ENCODE data around the gene RALGAPA2. TPM values are rescaled to one million over a fixed set of nuclear protein-coding genes. Genes with fewer than 3 reads are reported as not detected.

Gene RALGAPA2
- total RNA-seq, 4 donors from 2014 or later, result 13.3 to 29.8 (median 23.6) TPM

DNA sequence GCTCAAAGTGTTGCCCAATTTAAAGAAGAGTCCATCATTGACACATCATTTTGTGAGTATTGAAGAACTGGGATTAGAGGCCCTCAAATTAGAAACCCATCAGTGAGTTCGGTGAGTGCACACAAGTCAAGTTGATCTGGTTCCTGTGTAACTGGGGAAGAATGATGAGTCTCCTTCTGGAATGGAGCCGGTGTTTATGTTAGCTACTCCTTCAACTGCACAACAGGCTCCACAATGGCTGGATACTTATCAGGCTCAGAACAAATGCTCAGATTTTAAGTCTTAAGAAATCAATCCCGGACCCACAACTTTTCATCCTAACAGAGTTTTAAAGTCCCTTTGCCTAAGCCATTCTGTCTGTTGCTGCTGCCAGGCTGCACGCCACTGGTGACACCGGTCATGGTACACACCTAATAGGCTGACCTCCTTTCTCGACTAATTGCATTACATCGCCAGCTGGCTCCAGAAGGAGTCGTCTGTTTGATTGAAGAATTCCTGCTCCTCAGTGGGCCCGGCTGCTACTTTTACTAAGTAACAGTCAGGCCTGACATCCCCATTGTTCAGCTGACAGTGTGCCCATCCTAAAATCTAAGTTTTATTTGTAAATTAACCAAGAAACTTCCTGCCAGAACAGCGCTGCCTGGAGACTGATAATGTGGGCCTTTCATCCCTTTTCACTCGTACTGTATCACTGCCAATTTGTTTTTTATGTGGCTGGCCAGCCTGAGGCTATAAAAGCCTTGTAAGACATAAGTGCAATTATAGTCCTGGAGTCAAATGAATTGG lies 214.2 kb downstream of the RALGAPA2 start:
- Histone ChIP-seq H3K36me3 (peaks cover 0 to 95% (median 16%) of the 10 kb centered on the region in 3 donors), H3K9me3 (no peaks in the 10 kb centered on the region), H3K4me1 (peaks cover 0 to 8% (median 0%) of the 10 kb centered on the region in 3 donors), H3K27ac (no peak overlapping the region), H3K27me3 (no peaks in the 10 kb centered on the region), H3K4me3 (no peak overlapping the region)
- intact Hi-C loops (cut with DNase I), result no loop called here
- no peak for DNase-seq
- TF ChIP-seq POLR2A (IDR thresholded peaks at IDR 0.05), result no peak
- TF ChIP-seq, protein P1, sequence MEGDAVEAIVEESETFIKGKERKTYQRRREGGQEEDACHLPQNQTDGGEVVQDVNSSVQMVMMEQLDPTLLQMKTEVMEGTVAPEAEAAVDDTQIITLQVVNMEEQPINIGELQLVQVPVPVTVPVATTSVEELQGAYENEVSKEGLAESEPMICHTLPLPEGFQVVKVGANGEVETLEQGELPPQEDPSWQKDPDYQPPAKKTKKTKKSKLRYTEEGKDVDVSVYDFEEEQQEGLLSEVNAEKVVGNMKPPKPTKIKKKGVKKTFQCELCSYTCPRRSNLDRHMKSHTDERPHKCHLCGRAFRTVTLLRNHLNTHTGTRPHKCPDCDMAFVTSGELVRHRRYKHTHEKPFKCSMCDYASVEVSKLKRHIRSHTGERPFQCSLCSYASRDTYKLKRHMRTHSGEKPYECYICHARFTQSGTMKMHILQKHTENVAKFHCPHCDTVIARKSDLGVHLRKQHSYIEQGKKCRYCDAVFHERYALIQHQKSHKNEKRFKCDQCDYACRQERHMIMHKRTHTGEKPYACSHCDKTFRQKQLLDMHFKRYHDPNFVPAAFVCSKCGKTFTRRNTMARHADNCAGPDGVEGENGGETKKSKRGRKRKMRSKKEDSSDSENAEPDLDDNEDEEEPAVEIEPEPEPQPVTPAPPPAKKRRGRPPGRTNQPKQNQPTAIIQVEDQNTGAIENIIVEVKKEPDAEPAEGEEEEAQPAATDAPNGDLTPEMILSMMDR (IDR thresholded peaks at IDR 0.05), result no peak
- WGBS, 2 donors, result 46 to 61% methylated on average over 11 of the region's 11 CpGs

DNA sequence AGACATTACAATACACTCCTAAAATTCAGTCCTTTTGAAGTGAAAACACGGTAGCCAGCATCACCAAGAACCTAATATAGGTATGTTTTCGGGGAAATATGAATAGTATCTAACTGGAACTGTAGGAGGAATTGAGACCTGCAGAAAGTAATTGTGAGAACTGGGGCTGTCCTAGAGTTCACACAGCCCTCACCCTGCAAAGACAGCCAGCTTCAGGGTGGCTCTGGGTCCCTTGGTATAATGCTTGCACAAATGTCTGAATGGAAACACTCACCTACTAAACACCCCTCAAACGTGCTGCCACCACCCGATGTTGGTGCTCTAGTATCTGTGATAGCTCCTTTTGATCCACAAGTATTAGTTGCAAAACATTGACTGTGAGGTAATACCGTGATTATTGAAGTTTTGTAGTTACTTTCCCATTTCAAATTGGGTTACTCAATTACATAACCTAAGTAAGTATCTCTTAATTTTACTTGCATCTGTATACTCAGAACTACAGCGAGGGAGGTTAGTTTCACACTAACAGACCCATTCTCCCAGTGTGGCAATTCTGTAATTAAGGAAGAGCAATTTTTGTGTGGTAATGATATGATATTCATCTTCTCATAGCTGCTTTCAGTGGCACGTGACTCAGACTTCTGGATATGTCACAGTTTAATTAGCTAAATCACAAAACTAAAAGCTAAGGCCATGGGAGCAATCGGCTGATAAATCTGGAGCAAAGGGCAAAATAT lies 215.0 kb downstream of the RALGAPA2 start:
- intact Hi-C loops (cut with DNase I), result no loop called here

DNA sequence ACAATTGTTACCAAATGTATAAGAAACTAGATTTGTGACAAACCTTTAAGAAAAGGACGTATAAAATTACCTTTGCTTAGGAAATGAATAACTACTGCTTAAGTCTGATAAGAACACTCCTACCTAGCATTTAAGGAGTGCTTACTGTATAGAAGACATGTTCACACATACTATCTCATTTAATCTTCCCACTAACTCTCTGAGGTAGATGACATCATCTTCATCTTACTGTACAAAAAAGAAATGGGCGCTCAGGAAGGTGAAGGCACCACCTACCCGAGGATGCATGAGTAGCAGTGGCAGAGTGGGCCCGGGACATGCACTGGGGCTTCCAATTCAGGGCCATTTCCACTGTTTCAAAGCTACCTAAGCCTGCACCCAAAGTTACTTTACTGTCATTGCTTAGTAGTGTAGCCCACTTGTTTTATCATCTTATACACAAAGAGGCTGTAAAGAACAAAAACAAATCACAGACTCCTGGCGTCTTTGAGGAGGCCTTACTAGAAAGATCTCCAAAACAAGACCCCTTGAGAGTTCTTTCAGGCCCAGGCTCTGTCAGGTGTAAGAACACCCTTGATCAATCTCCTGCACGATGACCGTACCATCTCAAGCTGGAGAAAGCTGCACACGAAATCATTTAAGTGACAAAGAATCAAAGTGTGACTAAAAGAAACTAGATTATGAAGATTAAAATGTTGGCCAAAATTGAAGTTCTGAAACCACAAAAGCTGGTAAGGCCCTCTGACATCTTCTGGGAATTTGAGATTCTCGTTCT lies 216.5 kb downstream of the RALGAPA2 start:
- Histone ChIP-seq H3K36me3 (peaks cover 0 to 93% (median 2%) of the 10 kb centered on the region in 3 donors), H3K27ac (no peak overlapping the region), H3K9me3 (no peaks in the 10 kb centered on the region), H3K27me3 (no peaks in the 10 kb centered on the region), H3K4me3 (no peak overlapping the region), H3K4me1 (peaks cover 0 to 8% (median 0%) of the 10 kb centered on the region in 3 donors)
- TF ChIP-seq, protein P1 (IDR thresholded peaks at IDR 0.05), result no peak
- no peak for TF ChIP-seq POLR2A (IDR thresholded peaks at IDR 0.05)
- no peak for DNase-seq
- intact Hi-C loops (cut with DNase I), result no loop called here
- WGBS, 2 donors, result 86 to 87% methylated on average over 8 to 9 of the region's 9 CpGs

More for the DNA sequence above, 215.0 kb downstream of the RALGAPA2 start:
- Histone ChIP-seq H3K4me1 (peaks cover 0 to 8% (median 0%) of the 10 kb centered on the region in 3 donors), H3K9me3 (no peaks in the 10 kb centered on the region), H3K27ac (no peak overlapping the region), H3K27me3 (no peaks in the 10 kb centered on the region), H3K4me3 (no peak overlapping the region), H3K36me3 (peaks cover 0 to 93% (median 10%) of the 10 kb centered on the region in 3 donors)
- WGBS, 2 donors, result 83 to 90% methylated on average over 8 of the region's 8 CpGs
- no peak for DNase-seq
- TF ChIP-seq, protein P1 (IDR thresholded peaks at IDR 0.05), result no peak
- TF ChIP-seq POLR2A (IDR thresholded peaks at IDR 0.05), result no peak

DNA sequence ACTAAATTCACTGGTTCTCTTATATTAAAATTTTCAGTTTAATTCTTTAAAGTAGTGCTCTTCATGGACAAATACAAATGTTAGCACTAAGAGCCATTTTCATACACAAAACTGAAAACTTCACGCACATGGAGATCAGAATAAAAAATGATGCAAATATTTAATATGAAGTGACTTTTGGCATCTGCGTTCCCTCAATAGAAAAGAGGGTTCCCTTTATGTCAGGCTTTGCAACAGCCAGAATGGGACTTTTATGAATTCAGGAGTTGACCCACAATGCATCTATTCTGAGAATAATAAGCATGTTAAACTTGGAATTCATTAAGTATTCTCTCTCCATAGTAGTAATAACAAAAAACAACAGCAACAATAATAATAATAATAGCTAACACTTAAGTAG lies 218.7 kb downstream of the RALGAPA2 start:
- Histone ChIP-seq H3K36me3 (peaks cover 0 to 79% (median 0%) of the 10 kb centered on the region in 3 donors), H3K27ac (no peak overlapping the region), H3K4me1 (peaks cover 0 to 4% (median 0%) of the 10 kb centered on the region in 3 donors), H3K4me3 (no peak overlapping the region), H3K27me3 (no peaks in the 10 kb centered on the region), H3K9me3 (no peaks in the 10 kb centered on the region)
- WGBS, 2 donors, result 87 to 95% methylated on average over 2 of the region's 2 CpGs
- intact Hi-C loops (cut with DNase I), result no loop called here
- no peak for TF ChIP-seq POLR2A (IDR thresholded peaks at IDR 0.05)
- TF ChIP-seq, protein P1 (IDR thresholded peaks at IDR 0.05), result no peak
- no peak for DNase-seq
